ENCODE results near the gene C2CD2. TPM values are rescaled to one million over a fixed set of nuclear protein-coding genes. Genes with fewer than 3 reads are reported as not detected.

Gene C2CD2
- total RNA-seq, 4 donors from 2014 or later: 39.4 to 79.5 (median 49.4) TPM

DNA sequence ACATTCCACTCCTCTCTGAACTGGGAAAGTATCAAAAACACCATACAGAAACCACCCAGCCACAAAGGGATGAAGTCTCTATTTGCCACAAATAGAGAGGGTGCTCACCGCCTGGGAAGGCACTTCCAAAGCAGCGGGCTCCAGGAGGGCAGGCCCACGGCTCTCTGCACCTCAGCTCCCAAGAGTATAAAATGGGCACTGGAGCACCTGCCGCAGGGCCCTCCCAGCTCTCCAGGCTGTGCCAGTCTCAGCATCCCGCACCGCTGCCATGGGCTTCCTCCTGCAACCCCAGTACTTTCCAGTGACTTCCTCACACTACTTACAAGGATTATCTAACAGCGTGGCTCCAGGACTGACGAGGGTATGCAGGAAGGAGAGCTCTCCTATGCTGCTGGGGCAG, 14.4 kb downstream of the C2CD2 start:
- no peak for TF ChIP-seq POLR2A (IDR thresholded peaks at IDR 0.05)
- TF ChIP-seq, protein P1, sequence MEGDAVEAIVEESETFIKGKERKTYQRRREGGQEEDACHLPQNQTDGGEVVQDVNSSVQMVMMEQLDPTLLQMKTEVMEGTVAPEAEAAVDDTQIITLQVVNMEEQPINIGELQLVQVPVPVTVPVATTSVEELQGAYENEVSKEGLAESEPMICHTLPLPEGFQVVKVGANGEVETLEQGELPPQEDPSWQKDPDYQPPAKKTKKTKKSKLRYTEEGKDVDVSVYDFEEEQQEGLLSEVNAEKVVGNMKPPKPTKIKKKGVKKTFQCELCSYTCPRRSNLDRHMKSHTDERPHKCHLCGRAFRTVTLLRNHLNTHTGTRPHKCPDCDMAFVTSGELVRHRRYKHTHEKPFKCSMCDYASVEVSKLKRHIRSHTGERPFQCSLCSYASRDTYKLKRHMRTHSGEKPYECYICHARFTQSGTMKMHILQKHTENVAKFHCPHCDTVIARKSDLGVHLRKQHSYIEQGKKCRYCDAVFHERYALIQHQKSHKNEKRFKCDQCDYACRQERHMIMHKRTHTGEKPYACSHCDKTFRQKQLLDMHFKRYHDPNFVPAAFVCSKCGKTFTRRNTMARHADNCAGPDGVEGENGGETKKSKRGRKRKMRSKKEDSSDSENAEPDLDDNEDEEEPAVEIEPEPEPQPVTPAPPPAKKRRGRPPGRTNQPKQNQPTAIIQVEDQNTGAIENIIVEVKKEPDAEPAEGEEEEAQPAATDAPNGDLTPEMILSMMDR (IDR thresholded peaks at IDR 0.05): no peak
- WGBS, 2 donors: 95 to 97% methylated on average over 8 of the region's 8 CpGs
- intact Hi-C loops (cut with DNase I; ENCODE audit: low total_unique reads): no loop called here
- DNase-seq (ENCODE audit: low spot score in 2 of 2): no peak
- no peak overlapping the region for H3K4me3 ChIP-seq (ENCODE audit: low read depth, poor library complexity, severe bottlenecking)

DNA sequence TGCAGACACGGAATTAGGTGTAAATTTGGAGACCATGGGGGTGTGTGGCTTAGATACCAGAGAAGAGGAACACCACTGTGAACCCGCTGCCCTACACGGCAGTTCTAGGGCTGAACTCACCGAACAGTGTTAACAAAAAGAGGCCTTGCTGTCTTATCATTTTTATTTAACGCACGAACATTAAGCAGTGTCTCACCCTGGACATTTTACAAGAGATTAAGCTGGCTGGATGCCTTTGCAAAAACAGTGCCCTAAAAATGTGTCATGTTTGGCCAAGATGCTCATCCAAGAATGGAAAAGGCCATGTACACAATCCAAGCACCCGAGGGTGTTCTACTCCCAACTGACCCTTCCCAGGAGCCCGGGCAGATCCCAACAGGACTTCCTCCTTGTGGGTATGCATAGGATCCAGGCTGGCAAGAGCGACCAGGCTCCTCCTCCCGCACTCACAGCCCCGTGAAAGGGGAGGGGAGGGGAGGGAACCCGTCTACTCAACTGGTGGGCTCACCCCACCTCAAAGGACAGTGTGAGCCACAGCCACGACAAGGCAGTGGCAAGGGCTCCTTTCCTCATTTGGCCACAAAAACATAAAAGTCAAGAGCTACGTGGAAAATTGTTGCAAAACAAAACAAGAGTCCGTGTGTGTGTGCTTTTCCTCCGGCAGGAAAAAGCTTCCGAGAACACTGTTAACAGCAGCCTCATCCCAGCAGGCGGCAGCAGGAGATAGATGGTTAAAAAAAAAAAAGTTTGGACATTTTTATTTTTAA, 20.3 kb downstream of the C2CD2 start:
- DNase-seq (ENCODE audit: low spot score in 2 of 2): no peak
- WGBS, 2 donors: 8 to 9% methylated on average over 18 of the region's 18 CpGs
- intact Hi-C loops (cut with DNase I; ENCODE audit: low total_unique reads): no loop called here
- TF ChIP-seq, protein P1 (IDR thresholded peaks at IDR 0.05): no peak
- no peak for TF ChIP-seq POLR2A (IDR thresholded peaks at IDR 0.05)
- H3K4me3 ChIP-seq (ENCODE audit: low read depth, poor library complexity, severe bottlenecking): no peak overlapping the region

DNA sequence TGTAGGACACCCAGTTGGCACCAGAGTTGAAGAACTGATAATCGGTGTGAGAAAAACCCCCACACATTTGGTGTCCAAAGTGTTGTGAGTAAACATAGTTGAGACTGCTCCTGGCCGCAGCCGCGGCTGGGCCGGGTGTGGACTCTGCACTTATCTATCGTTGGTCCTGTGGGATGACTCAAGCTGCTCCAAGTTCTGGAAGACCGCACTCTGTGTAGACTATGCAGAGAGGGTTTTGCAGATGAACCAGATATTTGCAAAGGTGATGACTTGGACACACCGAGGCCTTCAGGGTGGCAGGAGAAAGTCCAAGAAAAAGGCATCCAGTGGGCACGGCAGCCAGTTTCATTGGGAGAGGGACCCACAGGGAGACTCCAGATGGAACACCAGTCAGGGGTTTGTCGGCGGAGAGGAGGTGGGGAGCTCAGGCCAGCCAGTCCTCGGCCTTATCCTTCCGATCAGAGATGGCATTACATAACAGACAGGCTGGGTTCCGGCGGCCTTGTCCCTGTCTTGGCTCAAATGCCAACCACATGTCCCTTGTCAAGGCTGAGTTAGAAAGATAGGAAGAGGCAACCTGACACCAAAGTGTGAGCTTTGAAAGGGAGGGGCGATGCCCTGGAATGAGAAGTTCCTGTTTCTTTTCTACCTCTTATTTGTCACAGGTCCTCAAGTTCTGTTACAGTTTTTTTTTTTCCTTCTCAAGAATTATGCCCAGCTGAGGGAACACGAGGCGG, 21.1 kb downstream of the C2CD2 start:
- TF ChIP-seq, protein P1 (IDR thresholded peaks at IDR 0.05): no peak
- intact Hi-C loops (cut with DNase I; ENCODE audit: low total_unique reads): no loop called here
- DNase-seq (ENCODE audit: low spot score in 2 of 2): no peak
- no peak overlapping the region for H3K4me3 ChIP-seq (ENCODE audit: low read depth, poor library complexity, severe bottlenecking)
- WGBS, 2 donors: 30 to 37% methylated on average over 17 to 18 of the region's 18 CpGs

DNA sequence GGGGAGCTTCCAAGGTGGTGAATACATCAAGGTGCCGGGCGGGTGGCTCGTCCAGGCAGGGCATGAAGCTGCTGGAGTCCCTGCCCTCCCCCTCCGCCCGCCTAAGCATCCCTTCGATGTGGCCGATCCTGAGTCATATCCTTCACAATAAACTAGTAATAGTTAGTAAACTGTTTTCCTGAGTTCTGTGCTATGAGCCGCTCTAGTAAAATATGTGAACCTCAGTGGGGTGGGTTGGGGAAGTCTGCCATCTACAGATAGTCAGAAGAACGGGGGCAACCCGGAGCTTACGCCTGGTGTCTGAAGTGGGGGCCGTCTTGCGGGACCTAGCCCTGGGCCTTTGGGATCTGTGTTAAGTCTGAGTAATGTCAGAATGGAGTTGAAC, 21.6 kb downstream of the C2CD2 start:
- 57% methylated on average over 10 to 12 of the region's 13 CpGs for WGBS, 2 donors
- no peak overlapping the region for H3K4me3 ChIP-seq (ENCODE audit: low read depth, poor library complexity, severe bottlenecking)
- intact Hi-C loops (cut with DNase I; ENCODE audit: low total_unique reads): no loop called here
- no peak for TF ChIP-seq POLR2A (IDR thresholded peaks at IDR 0.05)
- TF ChIP-seq, protein P1 (IDR thresholded peaks at IDR 0.05): no peak
- no peak for DNase-seq (ENCODE audit: low spot score in 2 of 2)

DNA sequence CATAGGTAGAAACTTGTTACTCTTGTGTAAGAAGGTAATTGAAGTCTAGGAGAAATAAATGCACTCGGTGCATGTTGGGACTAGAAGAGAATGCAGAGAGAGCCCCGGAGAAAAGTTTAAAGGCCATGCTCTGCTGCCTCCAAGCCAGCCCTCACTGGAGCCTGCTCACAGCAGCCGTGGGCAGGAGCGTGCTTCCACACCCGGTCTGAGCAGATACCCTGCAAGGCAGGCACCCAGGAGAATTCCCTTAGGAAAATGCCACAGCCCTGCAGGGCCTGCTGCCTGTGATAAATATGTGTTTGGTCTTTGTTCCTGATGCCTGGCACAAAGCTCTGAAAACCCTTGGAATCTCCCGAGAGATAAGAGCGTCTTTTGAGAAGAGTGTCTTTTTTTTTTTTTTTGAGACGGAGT, 22.8 kb downstream of the C2CD2 start:
- H3K4me3 ChIP-seq (ENCODE audit: low read depth, poor library complexity, severe bottlenecking): no peak overlapping the region
- 49 to 75% methylated on average over 7 to 8 of the region's 8 CpGs for WGBS, 2 donors
- DNase-seq (ENCODE audit: low spot score in 2 of 2): no peak
- intact Hi-C loops (cut with DNase I; ENCODE audit: low total_unique reads): no loop called here
- TF ChIP-seq POLR2A (IDR thresholded peaks at IDR 0.05): no peak
- TF ChIP-seq, protein P1 (IDR thresholded peaks at IDR 0.05): no peak
